Breast epithelium (tissue), 3 donors: Measurements from ENCODE around the gene GFPT2.

Source experiments
- CTCF ChIP-seq, 3 donors: fragments of 450-650 bp; IDR thresholded peaks; one replicate each; pipeline ENCODE4 v1.5.1; 2016 to 2017; ENCODE audit warnings: antibody characterized with exemption in 3 of 3, mild to moderate bottlenecking in 3 of 3, moderate library complexity in 3 of 3
- POLR2A ChIP-seq: fragments of 450-650 bp; IDR thresholded peaks from one replicate; pipeline ENCODE4 v1.6.1; 2016; ENCODE audit warnings: antibody characterized with exemption, mild to moderate bottlenecking, moderate library complexity

GRCh38 chr5:180304431-180305375 is 48.4 kb downstream of the GFPT2 start:
- TF ChIP-seq CTCF (IDR thresholded peaks at IDR 0.05) (no peak), POLR2A (no peak)
